GM10266 (cell line): ENCODE results near the gene SOX30.

Experiments used
- DNase-seq: peaks from one replicate; pipeline ENCODE4 v3.0.0; 2012; ENCODE audit errors: extremely low spot score
- CTCF ChIP-seq: IDR thresholded peaks from 2 replicates; pipeline ENCODE4 v1.5.1; 2012; ENCODE audit warnings: mild to moderate bottlenecking, low read depth; ENCODE audit not compliant: control insufficient read depth, insufficient read depth; ENCODE audit errors: missing control alignments

SOX30 gene

GRCh38 chr5:157582731-157583620 is 69.3 kb downstream of the SOX30 start:
- DNase-seq, result no peak
- peak; percentile 15 for TF ChIP-seq CTCF

GRCh38 chr5:157581901-157582300 is 70.3 kb downstream of the SOX30 start:
- no peak for DNase-seq
- TF ChIP-seq CTCF, result no peak

GRCh38 chr5:157578079-157578780 is 74.0 kb downstream of the SOX30 start:
- DNase-seq, result no peak

GRCh38 chr5:157576678-157577077 is 75.6 kb downstream of the SOX30 start:
- no peak for TF ChIP-seq CTCF
- DNase-seq, result no peak

More at GRCh38 chr5:157578079-157578780, 74.0 kb downstream of the SOX30 start:
- TF ChIP-seq CTCF, result no peak
